GM10248 (cell line): ENCODE data around the gene NUTM1.

Experiments
- CTCF ChIA-PET: fragments of 300-600 bp; sonication (Branson Sonifier 250); formaldehyde crosslinking; extraction: SDS; loops from one replicate; lab custom pipeline; 2021; ENCODE audit warnings: antibody characterized with exemption; lab: Yijun Ruan, JAX
- POLR2A ChIA-PET: fragments of 350-650 bp; sonication (Branson Sonifier 250); formaldehyde crosslinking; extraction: SDS; loops from one replicate; lab custom pipeline; 2020; ENCODE audit warnings: antibody characterized with exemption; lab: Yijun Ruan, JAX
- DNase-seq: peaks from one replicate; pipeline ENCODE4 v3.0.0; 2012; ENCODE audit errors: extremely low spot score
- CTCF ChIP-seq: IDR thresholded peaks from 2 replicates; pipeline ENCODE4 v1.5.1; 2012; ENCODE audit warnings: mild to moderate bottlenecking, low read depth; ENCODE audit errors: extremely low read depth, missing control alignments, control extremely low read depth

NUTM1 gene

GRCh38 chr15:34359416-34359815, 16.3 kb downstream of the NUTM1 start:
- no peak for DNase-seq
- TF ChIP-seq CTCF = no peak
- ChIA-PET POLR2A (no interaction called here), CTCF (interaction anchor here (1.3 to 3.3 kb wide), 3 partner anchors 13 to 118 kb away, joined by 4 to 27 read pairs (median 5); partner anchors contain the start of genes NOP10 and NUTM1)

DNA sequence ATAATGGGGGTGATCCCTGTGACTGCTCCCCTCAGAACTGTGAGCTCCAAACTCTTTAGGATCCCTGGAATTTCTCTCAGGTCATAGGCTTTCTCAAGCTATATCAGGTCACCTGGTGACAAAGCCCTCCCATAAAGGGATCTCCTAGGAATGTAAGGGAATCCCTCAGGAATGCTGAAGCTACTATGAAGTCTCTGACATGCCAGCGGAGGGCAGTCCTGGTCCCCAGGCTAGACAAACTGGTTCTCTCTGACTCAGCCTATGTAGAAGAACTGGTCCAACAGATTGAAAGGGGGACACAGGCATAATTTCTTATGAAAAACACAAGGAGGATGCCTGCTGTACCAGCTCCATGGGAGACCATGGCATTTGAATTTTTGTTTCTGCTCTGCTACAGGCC, 17.2 kb downstream of the NUTM1 start:
- ChIA-PET POLR2A (no interaction called here), CTCF (interaction anchor here (1.3 to 3.3 kb wide), 3 partner anchors 14 to 118 kb away, joined by 4 to 27 read pairs (median 5); partner anchors contain the start of genes NOP10 and NUTM1)
- no peak for TF ChIP-seq CTCF
- DNase-seq = no peak

DNA sequence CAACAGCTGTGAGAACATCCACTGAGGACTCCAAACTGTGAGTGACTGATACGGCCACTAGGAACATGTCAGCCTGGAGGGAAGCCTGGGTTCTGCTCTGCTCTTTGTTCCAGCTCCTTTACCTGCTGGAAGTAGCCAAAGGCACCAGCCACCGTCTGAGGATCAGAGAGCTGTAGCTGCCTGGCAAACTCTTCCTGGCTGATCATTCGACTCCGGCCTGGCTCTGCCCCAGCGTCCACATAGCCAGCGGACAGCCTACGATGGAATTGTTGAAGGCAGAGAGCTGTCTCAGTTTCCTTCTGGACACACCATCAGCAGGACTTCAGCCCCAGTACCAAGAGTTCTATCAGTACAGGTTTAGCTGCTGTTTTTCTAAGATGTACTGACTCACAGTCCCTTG, 18.2 kb downstream of the NUTM1 start:
- TF ChIP-seq CTCF = no peak
- DNase-seq = no peak
- CTCF ChIA-PET = interaction anchor here (3.3 kb wide), 1 partner anchor 18 kb away, joined by 27 read pairs; the partner anchor contains the start of genes NOP10 and NUTM1
- POLR2A ChIA-PET = interaction anchor here (0.5 to 0.6 kb wide), 2 partner anchors 114 to 602 kb away, joined by 3 to 7 read pairs; no protein-coding TSS in a partner anchor

DNA sequence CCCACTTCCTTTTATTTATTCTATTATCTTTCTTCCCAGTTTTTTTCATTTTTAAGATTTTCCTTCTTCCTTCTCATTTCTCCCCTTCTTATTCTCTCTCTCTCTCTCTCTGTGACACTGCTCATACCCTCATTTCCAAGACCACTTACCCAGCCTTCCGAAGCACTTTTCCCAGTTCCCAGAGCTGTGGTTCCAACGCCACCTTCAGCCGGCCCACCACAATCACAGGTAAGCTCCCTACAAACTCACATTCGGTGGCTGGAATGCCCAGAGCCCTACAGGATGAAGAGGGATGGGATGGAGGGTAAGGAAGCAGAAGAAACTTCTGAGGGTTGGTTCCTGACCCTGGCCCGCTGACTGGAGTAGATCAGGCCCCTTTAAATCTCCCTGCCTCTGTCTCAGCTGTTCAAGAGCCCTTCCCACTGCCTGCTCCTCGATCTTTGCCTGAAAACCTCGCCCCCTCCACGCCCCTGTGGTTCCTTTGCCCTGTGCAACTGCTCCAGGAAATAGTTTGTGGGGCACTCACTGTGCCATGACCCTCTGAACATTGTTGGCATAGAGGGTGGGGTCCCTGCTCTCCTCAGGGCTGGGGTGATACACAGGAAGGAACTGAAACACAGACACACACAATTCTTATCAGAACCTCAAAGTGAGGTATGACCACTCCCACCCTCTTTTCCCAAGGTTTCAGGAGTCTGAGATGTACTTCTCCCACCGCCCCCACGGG, 19.1 kb downstream of the NUTM1 start:
- CTCF ChIA-PET = interaction anchor here (1.6 to 3.3 kb wide), 2 partner anchors 18 to 19 kb away, joined by 4 to 27 read pairs; partner anchors contain the start of genes NOP10 and NUTM1
- POLR2A ChIA-PET = no interaction called here
- no peak for TF ChIP-seq CTCF
- DNase-seq = no peak

DNA sequence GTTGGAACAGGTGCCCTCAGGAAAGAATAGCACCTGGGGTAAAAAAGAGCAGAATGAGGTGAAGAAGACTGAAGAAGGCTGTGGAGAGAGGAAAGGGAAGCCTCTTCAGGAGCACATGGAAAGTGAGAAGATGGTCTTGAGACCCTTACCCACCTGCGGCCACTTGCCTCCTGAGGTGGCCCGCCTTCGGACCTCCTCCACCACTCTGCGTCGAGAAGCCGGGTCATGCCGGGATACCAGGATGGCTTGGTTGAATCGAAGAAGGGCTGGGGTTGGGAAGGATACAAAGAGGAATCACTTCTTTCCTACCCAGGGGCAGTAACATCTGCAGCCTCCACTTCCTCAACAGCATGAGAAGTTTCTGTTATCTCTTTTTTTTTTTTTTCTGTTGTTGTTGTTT, 20.9 kb downstream of the NUTM1 start:
- DNase-seq = no peak
- TF ChIP-seq CTCF = no peak
- ChIA-PET POLR2A (no interaction called here), CTCF (interaction anchor here (1.1 to 1.6 kb wide), 2 partner anchors 9 to 21 kb away, joined by 3 to 4 read pairs; partner anchors contain the start of genes NOP10 and NUTM1)

GRCh38 chr15:34365091-34365825, 22.1 kb downstream of the NUTM1 start:
- ChIA-PET CTCF (interaction anchor here (0.8 to 5.4 kb wide), 8 partner anchors 10 to 304 kb away, joined by 3 to 69 read pairs (median 24); partner anchors contain the start of genes NOP10, NUTM1 and SLC12A6), POLR2A (no interaction called here)
- DNase-seq = no peak
- TF ChIP-seq CTCF = no peak
